GM12878 (cell line): ENCODE measurements around the gene SCP2. TPM values are rescaled to one million over a fixed set of nuclear protein-coding genes. Genes with fewer than 3 reads are reported as not detected.

Experiments used
- ATAC-seq: fragments of 200-7000 bp; cut with Tn5 transposase; 3 replicates; pipeline ENCODE4 v1.9.1; 2020; ENCODE audit warnings: mild to moderate bottlenecking, moderate library complexity
- BruUV-seq: library from RNA; stranded (reverse); fragments of 400-500 nt; replicated peaks from 2 replicates; lab custom pipeline; 2021; lab: Mats Ljungman, UMichigan
- CTCF ChIA-PET: fragments of 300-600 bp; sonication (Branson Sonifier 250); formaldehyde crosslinking; extraction: SDS; loops from one replicate; lab custom pipeline; 2021; ENCODE audit warnings: inconsistent platforms; lab: Yijun Ruan, JAX
- POLR2A ChIA-PET: fragments of 350-600 bp; formaldehyde crosslinking; extraction: SDS; loops from one replicate; lab custom pipeline; 2021; ENCODE audit warnings: inconsistent platforms; lab: Charles Lee
- RAD21 ChIA-PET: fragments of 300-600 bp; sonication (Branson Sonifier 250); formaldehyde crosslinking; loops from one replicate; lab custom pipeline; 2023; ENCODE audit warnings: antibody characterized with exemption; ENCODE audit not compliant: unreplicated experiment; lab: Charles Lee
- SMC1A ChIA-PET: fragments of 300-600 bp; sonication (Branson Sonifier 250); formaldehyde crosslinking; loops from one replicate; lab custom pipeline; 2023; ENCODE audit not compliant: unreplicated experiment, uncharacterized antibody; lab: Charles Lee
- DNase-seq: peaks from one replicate; pipeline ENCODE4 v3.0.0-alpha.2; 2011; ENCODE audit warnings: low read depth, low spot score
- FAIRE-seq: peaks from 3 replicates; lab custom pipeline; 2011; peaks lifted over from hg19 to GRCh38; lab: Jason Lieb, UNC
- H2AFZ ChIP-seq: 2 replicates; pipeline ENCODE4 v1.6.0; 2011; ENCODE audit warnings: low read depth, low read length, control low read depth; ENCODE audit not compliant: control insufficient read depth
- H3K27ac ChIP-seq: 2 replicates; pipeline ENCODE4 v1.5.1; 2011; ENCODE audit warnings: control low read depth; ENCODE audit not compliant: control insufficient read depth, insufficient read depth
- H3K27me3 ChIP-seq, 2 experiments: replicated peaks in 1 of 2; 2 replicates each; pipeline versions ENCODE4 v1.6.0 to v1.6.1; 2011; ENCODE audit warnings: low read length in 1 of 2; ENCODE audit not compliant: control insufficient read depth in 2 of 2, insufficient read depth in 2 of 2
- H3K36me3 ChIP-seq, 2 experiments: 2 replicates each; pipeline ENCODE4 v1.5.1; 2011; ENCODE audit warnings: low read length in 1 of 2; ENCODE audit not compliant: control insufficient read depth in 2 of 2, insufficient read depth in 2 of 2
- H3K4me1 ChIP-seq: 2 replicates; pipeline ENCODE4 v1.6.1; 2011; ENCODE audit warnings: mild to moderate bottlenecking, low read length, moderate library complexity, mixed read lengths; ENCODE audit not compliant: control insufficient read depth, insufficient read depth
- H3K4me2 ChIP-seq: 2 replicates; pipeline ENCODE4 v1.6.0; 2011; ENCODE audit warnings: control low read depth; ENCODE audit not compliant: control insufficient read depth, insufficient read depth
- H3K4me3 ChIP-seq: fragments of 200-600 bp; sonication (generic); 2 replicates; pipeline ENCODE4 v1.5.1; 2016
- H3K79me2 ChIP-seq: 2 replicates; pipeline ENCODE4 v1.6.0; 2011; ENCODE audit warnings: low read length; ENCODE audit not compliant: control insufficient read depth, insufficient read depth
- H3K9ac ChIP-seq: 2 replicates; pipeline ENCODE4 v1.8.0; 2011; ENCODE audit warnings: low read length, control low read depth, mixed read lengths; ENCODE audit not compliant: control insufficient read depth, insufficient read depth
- H3K9me3 ChIP-seq: replicated peaks from 3 replicates; pipeline ENCODE4 v1.5.1; 2011; ENCODE audit warnings: mild to moderate bottlenecking, low read length; ENCODE audit not compliant: control insufficient read depth, insufficient read depth
- H4K20me1 ChIP-seq: 2 replicates; pipeline ENCODE4 v1.6.0; 2011; ENCODE audit not compliant: control insufficient read depth, insufficient read depth
- ASH2L ChIP-seq: fragments of 300-600, 200-600 bp; sonication (generic); IDR thresholded peaks from 2 replicates; pipeline ENCODE4 v1.6.1; 2017; ENCODE audit warnings: low read depth, mild to moderate bottlenecking, borderline replicate concordance
- CBFB ChIP-seq: IDR thresholded peaks from 2 replicates; pipeline ENCODE4 v1.6.1; 2016; ENCODE audit warnings: antibody characterized with exemption, low read depth
- CBX3 ChIP-seq: fragments of 200-600 bp; sonication (generic); IDR thresholded peaks from 2 replicates; pipeline ENCODE4 v1.6.1; 2016; ENCODE audit warnings: low read depth, borderline replicate concordance
- CHD2 ChIP-seq: IDR thresholded peaks from 2 replicates; pipeline ENCODE4 v1.6.1; 2011; ENCODE audit warnings: low read depth, low read length, improper control_type of control experiment, borderline replicate concordance
- ESRRA ChIP-seq: IDR thresholded peaks from 2 replicates; pipeline ENCODE4 v1.6.1; 2012; ENCODE audit warnings: mild to moderate bottlenecking, low read length, improper control_type of control experiment
- HDAC6 ChIP-seq: fragments of 200-600 bp; sonication (generic); IDR thresholded peaks from one replicate; pipeline ENCODE4 v1.8.0; 2017; ENCODE audit warnings: antibody characterized with exemption; ENCODE audit not compliant: unreplicated experiment
- JUNB ChIP-seq: IDR thresholded peaks from 2 replicates; pipeline ENCODE4 v1.6.1; 2016; ENCODE audit warnings: antibody characterized with exemption, mild to moderate bottlenecking
- MEF2B ChIP-seq: fragments of 450-650 bp; IDR thresholded peaks from 2 replicates; pipeline ENCODE4 v1.6.1; 2018; ENCODE audit warnings: mild to moderate bottlenecking, moderate library complexity; ENCODE audit not compliant: partially characterized antibody, poor library complexity, severe bottlenecking
- MYC ChIP-seq: IDR thresholded peaks from 2 replicates; pipeline ENCODE4 v1.6.1; 2011; ENCODE audit warnings: mild to moderate bottlenecking, low read length, moderate library complexity, inconsistent platforms; ENCODE audit not compliant: insufficient read depth, insufficient replicate concordance, insufficient read length, severe bottlenecking
- NFIC ChIP-seq: IDR thresholded peaks from 2 replicates; pipeline ENCODE4 v1.6.1; 2012; ENCODE audit warnings: low read depth, mild to moderate bottlenecking, inconsistent platforms, low read length, moderate library complexity
- RFX5 ChIP-seq: IDR thresholded peaks from 2 replicates; pipeline ENCODE4 v1.6.1; 2011; ENCODE audit warnings: low read depth, low read length, improper control_type of control experiment
- TCF12 ChIP-seq: IDR thresholded peaks from 2 replicates; pipeline ENCODE4 v1.6.1; 2011; ENCODE audit warnings: low read depth, mild to moderate bottlenecking, low read length
- ZNF384 ChIP-seq: IDR thresholded peaks from 2 replicates; pipeline ENCODE4 v1.6.1; 2012; ENCODE audit warnings: low read depth, mild to moderate bottlenecking, low read length, improper control_type of control experiment, borderline replicate concordance
- whole genome bisulfite sequencing: methylation state at CpG from one replicate; pipeline ENCODE4 v1.1.6; 2016; ENCODE audit warnings: low lambda C conversion rate; ENCODE audit not compliant: insufficient replicate concordance, insufficient coverage; ENCODE audit errors: missing lambda C conversion rate; 5-methylcytosine and 5-hydroxymethylcytosine counted together
- in situ Hi-C: fragments of 300-500 bp; cut with MboI; formaldehyde crosslinking; loops from 9 replicates; pipeline ENCODE4 v1.14.3; 2018; ENCODE audit warnings: mixed read lengths
- intact Hi-C: fragments of 100-400 bp; cut with micrococcal nuclease; formaldehyde crosslinking; loops from one replicate; pipeline ENCODE4 v1.14.2; 2022; ENCODE audit not compliant: unreplicated experiment
- polyA plus RNA-seq, 11 experiments: library from polyadenylated mRNA; depleted of rRNA in 4 of 11; unstranded in 6 of 11; stranded (reverse) in 5 of 11; fragments of >200 nt; fragmentation: Nextera tagmentation in 4 of 11; fragmentation: Illumina TruSeq in 1 of 11; extraction: Ambion mirVana in 4 of 11; extraction: Trizol in 1 of 11; gene quantifications; 1 replicate in 1 of 11; 2 replicates in 10 of 11; pipeline versions ENCODE4 v1.2.1 to v1.2.3, GENCODE V29; 2011 to 2016; ENCODE audit warnings: inconsistent platforms in 2 of 11, missing spikeins in 2 of 11, low read depth in 1 of 11
- total RNA-seq, 4 experiments: library from RNA; depleted of rRNA in 3 of 4; stranded (reverse); fragments of >200 nt in 3 of 4; fragmentation: Illumina TruSeq in 1 of 4; extraction: Trizol in 1 of 4; gene quantifications; 2 replicates each; pipeline versions ENCODE4 v1.2.1 to v1.2.3, GENCODE V29; 2013 to 2021
- TF ChIP-seq, protein P1 (sequence below): fragments of 450-650 bp; IDR thresholded peaks from 2 replicates; pipeline ENCODE4 v1.6.1; 2014; ENCODE audit warnings: mild to moderate bottlenecking

SCP2 gene
- total and polyA plus RNA-seq, 10 of the 15 experiments (the other 5 are each of a cell fraction or from before 2014, with no cell fraction given): 74.3 to 327 (median 127) TPM

DNA sequence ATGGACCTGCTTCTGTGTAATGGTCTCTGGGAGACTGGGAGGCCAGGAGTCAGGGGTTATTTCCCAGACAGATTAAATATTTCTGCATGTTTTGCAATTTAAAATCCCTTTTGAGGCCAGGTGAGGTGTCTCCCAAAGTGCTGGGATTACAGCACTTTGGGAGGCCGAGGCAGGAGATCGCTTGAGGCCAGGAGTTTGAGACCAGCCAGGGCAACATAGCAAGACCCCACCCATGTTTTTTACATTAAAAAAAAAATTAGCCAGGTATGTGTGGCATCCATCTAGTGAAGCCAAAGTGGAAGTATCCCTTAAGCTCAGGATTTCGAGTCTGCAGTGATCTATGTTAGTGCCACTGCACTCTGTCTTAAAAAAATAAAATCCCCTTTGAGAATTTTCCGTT lies 39.6 kb upstream of the SCP2 start:
- Histone ChIP-seq H2AFZ (no peak overlapping the region), H3K27me3 (no peaks in the 10 kb centered on the region), H3K79me2 (no peaks in the 10 kb centered on the region), H3K9me3 (no peaks in the 10 kb centered on the region), H3K9ac (no peak overlapping the region), H3K36me3 (peaks cover 0 to 2% of the 10 kb centered on the region in 2 experiments; a peak in 2 of 4 replicates), H3K4me1 (no peaks in the 10 kb centered on the region), H3K27ac (no peak overlapping the region), H4K20me1 (no peaks in the 10 kb centered on the region), H3K4me2 (no peak overlapping the region), H3K4me3 (no peak overlapping the region)
- 98% methylated on average over 4 of the region's 4 CpGs for WGBS
- ChIA-PET SMC1A (interaction anchor here (0.6 to 1.6 kb wide), 4 partner anchors 11 to 164 kb away, joined by 3 read pairs; no protein-coding TSS in a partner anchor), POLR2A (no interaction called here), RAD21 (interaction anchor here (1.6 kb wide), 1 partner anchor 14 kb away, joined by 3 read pairs; no protein-coding TSS in a partner anchor), CTCF (interaction anchor here (0.7 to 1.4 kb wide), 4 partner anchors 9 to 193 kb away, joined by 3 to 4 read pairs (median 4); partner anchors contain the start of gene ZYG11A)
- BruUV-seq: no TSS peak
- DNase-seq (no peak), FAIRE-seq (no peak), ATAC-seq (no peak)
- in situ Hi-C loops: no loop called here
- TF ChIP-seq MYC (no peak), HDAC6 (no peak), TCF12 (no peak), ZNF384 (no peak), JUNB (no peak), RFX5 (no peak), CHD2 (no peak), MEF2B (no peak), NFIC (no peak), ASH2L (no peak), CBX3 (no peak), CBFB (no peak), ESRRA (no peak)
- TF ChIP-seq, protein P1, sequence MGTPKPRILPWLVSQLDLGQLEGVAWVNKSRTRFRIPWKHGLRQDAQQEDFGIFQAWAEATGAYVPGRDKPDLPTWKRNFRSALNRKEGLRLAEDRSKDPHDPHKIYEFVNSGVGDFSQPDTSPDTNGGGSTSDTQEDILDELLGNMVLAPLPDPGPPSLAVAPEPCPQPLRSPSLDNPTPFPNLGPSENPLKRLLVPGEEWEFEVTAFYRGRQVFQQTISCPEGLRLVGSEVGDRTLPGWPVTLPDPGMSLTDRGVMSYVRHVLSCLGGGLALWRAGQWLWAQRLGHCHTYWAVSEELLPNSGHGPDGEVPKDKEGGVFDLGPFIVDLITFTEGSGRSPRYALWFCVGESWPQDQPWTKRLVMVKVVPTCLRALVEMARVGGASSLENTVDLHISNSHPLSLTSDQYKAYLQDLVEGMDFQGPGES: no peak
- intact Hi-C loops: no loop called here
